SIG-M5 (cell line): ENCODE data around the gene GLB1L2.

Source experiments
- DNase-seq: peaks from one replicate; lab custom pipeline; 2025; lab: John Stamatoyannopoulos, UW

Gene GLB1L2

GRCh38 chr11:134406264-134407185 lies 74.7 kb downstream of the GLB1L2 start:
- DNase-seq: no peak

GRCh38 chr11:134407321-134407828 lies 75.6 kb downstream of the GLB1L2 start:
- no peak for DNase-seq

DNA sequence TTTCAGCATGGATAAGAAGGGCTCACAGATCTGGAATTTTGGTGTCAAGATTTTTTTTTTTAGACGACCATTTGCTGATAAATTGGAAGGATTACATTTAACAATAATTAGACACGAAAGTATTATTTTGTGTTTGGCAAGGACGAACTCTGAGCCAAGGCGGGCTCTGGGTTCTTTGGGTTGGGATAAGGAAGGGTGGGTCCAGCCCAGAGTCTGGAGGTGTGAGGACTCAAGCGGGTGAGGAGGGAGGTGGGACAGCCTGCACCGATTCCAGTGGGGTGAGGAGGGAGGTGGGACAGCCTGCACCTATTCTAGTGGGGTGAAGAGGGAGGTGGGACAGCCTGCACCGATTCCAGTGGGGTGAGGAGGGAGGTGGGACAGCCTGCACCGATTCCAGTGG lies 76.1 kb downstream of the GLB1L2 start:
- no peak for DNase-seq

- no peak for DNase-seq
Measured at GRCh38 chr11:134409552-134410429, 78.0 kb downstream of the GLB1L2 start.

DNA sequence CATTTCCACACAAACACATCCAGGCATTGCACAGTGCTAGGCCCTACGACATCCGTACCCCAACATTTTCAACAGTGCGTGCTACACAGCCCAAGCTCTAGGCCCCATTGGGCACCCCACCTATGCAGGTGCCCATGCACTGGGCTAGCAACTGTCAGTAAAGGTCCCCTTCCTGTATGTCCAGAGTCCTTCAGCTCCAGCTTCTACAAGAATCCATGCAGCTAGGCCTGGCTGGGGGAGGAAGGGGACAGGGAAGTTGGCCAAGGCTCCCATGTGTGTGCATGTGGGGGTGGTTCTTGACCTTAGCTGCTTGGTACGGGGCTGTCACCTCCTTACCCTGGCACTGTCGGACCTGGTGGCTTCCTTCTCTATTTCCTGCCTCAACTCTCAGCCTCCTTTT lies 79.0 kb downstream of the GLB1L2 start:
- no peak for DNase-seq

GRCh38 chr11:134412203-134413042 lies 80.6 kb downstream of the GLB1L2 start, which contains the start of gene B3GAT1:
TSS of gene B3GAT1 (minus strand) at chr11:134412242. CDS start at chr11:134387659, 24,583 bp downstream.
- DNase-seq: no peak

DNA sequence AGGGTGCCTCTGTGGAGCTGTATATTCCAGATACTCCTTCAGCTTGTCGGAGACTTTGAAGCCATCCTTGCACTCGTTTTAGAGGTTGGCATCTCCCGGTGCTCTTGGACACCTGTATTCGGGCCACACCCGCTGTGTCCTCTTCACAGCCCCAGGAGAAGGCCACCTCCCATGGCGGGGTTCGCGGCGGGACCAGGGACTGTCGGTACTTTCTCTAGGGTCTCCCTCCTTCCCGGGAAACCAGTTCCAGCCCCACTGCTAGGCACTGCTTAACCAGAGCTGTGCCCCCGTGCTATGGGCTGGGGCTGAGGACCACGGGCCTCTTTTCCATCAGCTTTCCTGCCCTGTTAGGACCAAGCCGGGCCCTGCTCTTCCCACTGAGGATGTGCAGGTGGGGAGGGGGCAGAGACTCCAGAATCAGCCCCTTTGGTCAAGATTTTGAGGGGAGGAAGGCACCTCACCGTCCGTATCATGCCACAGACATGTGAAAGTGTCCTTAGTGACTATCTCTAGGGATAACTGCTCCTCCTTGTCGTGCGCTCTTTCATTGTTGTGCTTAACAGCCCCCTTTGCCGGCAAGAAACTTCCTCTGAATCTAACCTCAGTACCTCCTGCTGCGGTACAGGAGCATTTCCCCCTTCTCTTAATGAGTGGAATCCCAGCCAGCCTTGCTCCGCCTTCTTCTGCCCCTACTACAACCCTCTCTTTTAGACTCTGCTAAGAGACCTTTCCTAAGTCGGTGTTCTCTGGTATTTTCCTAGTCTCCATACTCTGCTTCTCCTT lies 81.4 kb downstream of the GLB1L2 start:
- DNase-seq: no peak

DNA sequence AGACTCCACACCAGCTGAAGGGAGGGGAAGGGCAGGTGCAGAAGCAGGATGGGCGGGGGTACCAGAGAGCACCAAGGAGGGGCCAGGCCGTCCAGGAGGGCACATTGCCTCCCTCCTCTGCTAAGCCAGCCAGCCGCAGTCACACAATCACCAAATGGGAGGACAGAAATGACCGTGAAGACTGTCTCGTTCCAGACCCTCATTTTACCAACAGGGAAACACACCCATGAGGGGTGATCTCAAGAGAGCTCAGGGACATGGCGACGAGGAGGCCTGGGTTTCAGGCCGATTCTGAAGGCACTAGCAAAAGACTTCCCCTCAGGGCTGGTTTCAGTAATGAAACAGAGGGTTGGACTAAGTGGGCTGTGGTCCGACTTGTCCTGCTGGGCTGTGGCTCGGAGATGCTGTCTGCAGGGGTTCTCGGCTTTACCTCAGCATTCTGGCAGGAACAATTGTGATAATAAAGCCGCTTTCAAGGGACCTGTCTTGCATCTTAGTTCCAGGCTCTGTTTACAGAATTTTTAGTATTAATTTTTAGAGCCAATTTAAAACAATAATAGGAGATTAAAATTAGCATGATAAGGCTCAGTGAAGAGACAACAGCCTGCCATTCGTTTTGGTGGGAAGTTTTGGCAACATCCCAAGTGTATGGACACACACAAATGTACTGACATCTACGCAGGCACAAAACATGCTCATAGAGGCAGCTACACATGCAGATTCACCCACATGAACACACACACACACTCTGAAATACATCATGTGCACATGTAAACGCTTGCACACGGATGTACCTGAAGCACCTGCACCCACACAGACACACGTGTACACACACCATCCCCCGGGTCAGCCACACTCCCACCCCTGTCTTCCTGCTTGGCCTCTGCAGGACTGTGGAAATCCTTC lies 82.3 kb downstream of the GLB1L2 start:
- no peak for DNase-seq

DNA sequence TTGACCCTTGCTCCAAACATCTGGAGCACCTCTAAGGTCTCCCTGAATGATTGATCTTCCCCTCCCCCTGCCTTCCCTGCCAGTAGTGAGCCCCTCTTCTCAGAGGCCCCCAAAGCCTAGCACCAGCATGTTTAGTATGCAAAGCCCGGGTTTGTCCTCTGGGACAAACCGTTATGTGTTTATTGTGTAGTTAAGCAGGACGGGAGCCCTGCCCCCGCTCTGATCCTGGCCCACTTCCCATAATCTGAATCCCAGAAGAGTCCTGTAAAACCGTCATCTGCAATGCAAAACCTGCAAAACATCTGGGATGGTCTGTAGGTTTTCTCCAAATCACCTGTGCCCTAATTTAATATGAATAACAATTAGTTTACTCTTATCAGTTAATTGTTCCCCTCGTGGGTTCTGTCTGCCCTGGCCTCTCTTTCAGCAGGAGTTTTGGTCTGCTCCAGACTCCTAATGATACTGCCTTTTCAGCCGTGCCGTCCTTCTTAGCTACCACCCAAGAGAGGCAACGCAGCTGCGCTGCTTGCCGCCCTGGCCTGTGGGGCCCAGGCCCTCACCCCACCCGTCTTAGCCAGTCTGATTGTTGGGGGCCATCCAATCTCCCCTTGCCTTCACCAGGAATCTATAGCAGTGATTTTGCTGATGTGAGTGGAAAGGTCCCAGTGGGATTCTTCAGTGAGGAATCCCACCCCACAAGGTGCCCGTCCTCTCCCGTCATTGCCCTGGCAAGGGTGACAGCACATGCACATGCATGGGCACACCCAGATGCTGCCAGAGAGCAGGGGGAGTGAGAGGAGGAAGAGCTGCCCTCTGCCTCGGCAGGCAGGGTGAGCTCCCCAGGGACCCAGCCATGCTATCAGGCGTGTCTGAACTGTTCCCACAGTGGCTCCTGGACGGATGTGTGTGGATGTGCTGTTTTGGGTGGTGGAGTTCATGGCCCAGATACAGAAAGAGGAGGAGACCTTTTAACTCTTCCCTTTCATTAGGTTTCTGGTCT lies 83.3 kb downstream of the GLB1L2 start:
- DNase-seq: no peak

DNA sequence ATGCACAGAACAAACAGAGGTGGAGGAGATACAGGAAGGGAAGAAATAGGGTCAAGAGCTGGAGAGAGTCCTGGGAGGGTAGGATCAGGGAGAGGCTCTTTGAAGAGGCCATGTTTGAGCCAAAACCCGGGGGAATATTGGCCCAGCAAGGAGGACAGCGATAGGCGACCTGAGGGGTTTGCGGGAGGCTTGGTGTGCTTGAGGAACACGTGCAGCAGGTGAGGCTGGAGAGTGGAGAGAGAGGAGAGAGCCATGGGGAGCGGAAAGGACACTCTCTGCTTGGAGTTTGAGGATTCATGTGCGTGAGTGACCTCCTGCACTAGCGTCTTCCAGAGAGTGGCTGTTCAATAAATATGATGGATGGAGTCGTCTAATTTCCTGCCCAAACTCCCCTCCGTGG lies 84.9 kb downstream of the GLB1L2 start:
- DNase-seq: no peak

DNA sequence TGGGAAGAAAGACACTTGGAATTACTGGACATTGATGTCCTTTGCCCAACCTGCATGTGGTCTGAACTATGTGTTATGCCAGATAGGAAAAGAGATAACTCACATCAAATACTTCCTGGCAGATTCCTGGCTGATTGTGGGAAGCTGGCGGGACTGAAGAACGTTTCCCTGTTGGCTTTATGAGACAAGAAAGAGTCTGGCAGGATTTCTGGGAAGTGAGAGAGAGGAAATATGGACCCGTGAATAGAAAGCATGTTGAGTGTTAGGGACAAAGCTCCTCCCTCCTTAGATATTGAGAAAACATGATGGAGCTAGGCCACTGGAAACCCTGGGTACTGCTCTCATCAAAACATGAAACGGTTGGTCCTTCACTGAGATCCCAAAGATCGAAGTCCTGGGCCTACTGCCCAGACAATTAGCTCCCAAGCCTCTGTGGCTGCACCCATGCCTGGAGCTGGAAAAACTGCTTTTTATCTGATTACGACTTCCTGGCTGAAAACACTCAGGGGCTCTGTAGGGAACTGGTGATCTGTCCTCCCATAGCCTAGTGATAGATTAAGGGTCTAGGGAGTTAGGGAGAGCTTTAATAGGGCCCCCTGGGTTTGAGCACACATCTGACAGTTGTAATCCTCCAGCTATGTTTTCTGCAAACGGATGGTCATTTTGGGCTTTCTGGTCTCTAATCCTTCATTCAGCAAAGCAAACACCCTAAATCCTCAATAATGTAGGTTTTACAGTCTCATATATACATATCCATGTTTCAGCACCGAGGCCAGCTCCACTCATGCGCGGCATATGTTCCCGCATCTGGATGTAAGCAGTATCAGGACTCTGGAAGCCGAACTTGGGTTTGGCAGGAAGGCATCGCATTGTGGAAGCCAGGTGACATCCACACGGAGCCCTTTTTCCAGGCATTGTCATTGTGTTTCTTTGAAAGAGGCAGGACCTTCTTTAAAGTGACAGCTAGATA lies 86.4 kb downstream of the GLB1L2 start:
- no peak for DNase-seq

DNA sequence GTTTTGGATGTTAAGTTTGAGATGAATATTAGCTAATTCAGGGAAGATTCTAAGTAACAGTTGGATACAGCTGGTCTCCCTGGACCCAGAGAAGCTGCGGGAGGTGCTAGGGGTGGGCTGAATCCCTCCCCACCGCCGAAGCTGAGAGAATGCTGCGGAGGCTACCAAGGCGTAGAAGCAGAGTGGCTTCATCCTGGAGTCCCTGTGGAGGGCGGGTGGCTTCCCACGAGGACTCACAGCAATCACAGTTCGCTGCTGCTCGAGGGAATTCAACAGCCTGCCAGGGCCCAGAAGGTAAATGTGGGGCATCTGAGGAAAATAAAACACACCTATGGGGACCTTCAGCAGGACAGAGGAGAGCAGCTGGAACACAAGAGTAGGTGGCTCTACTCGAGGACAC lies 91.3 kb downstream of the GLB1L2 start:
- no peak for DNase-seq

DNA sequence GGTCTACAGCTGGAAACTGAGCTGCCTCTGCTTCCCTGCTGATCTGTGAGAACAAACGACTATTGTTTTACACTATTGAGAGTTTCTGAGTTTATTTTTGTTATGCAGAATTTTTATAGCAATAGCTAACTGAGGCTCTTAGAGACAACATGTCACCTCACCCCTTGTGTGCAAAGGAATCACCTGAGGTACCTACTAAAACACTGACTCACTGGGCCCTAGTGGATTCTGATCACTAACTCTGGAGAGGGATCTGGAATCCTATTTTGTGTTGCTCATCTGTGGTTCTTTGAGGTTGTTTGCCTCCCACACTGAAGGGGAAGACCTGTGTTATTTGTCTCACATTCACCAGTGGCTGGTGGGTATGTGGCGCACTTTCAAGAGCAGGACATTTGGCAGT lies 93.6 kb downstream of the GLB1L2 start:
- DNase-seq: no peak
